HS-5 (cell line): Measurements from ENCODE around the gene COL13A1.

Experiments used
- DNase-seq: peaks from one replicate; pipeline ENCODE4 v3.0.0-alpha.2; 2012; ENCODE audit warnings: low read depth

COL13A1 gene

GRCh38 chr10:69885379-69886013 lies 83.8 kb downstream of the COL13A1 start:
- DNase-seq = no peak

- DNase-seq = no peak
Observed at GRCh38 chr10:69888882-69889584, 87.3 kb downstream of the COL13A1 start.

- no peak for DNase-seq
Observed at GRCh38 chr10:69890065-69890847, 88.5 kb downstream of the COL13A1 start.

- no peak for DNase-seq
Observed at GRCh38 chr10:69891057-69891617, 89.4 kb downstream of the COL13A1 start.

- no peak for DNase-seq
Observed at GRCh38 chr10:69892406-69892805, 90.7 kb downstream of the COL13A1 start.

GRCh38 chr10:69892816-69893215 lies 91.1 kb downstream of the COL13A1 start:
- no peak for DNase-seq

- DNase-seq = no peak
Observed at GRCh38 chr10:69893271-69893900, 91.7 kb downstream of the COL13A1 start.

- DNase-seq = no peak
Observed at GRCh38 chr10:69894156-69894555, 92.5 kb downstream of the COL13A1 start.

- DNase-seq = no peak
Observed at GRCh38 chr10:69895759-69896158, 94.1 kb downstream of the COL13A1 start.

GRCh38 chr10:69896606-69897231 lies 95.0 kb downstream of the COL13A1 start:
- DNase-seq = no peak

GRCh38 chr10:69897432-69897831 lies 95.7 kb downstream of the COL13A1 start:
- DNase-seq = no peak

- no peak for DNase-seq
Observed at GRCh38 chr10:69897999-69898398, 96.3 kb downstream of the COL13A1 start.

GRCh38 chr10:69898524-69898923 lies 96.8 kb downstream of the COL13A1 start:
- DNase-seq = no peak

- DNase-seq = no peak
Observed at GRCh38 chr10:69898941-69899340, 97.2 kb downstream of the COL13A1 start.

GRCh38 chr10:69899727-69900595 lies 98.3 kb downstream of the COL13A1 start:
- no peak for DNase-seq

- no peak for DNase-seq
Observed at GRCh38 chr10:69901022-69901421, 99.3 kb downstream of the COL13A1 start.

GRCh38 chr10:69901628-69902505 lies 100.2 kb downstream of the COL13A1 start:
- no peak for DNase-seq

GRCh38 chr10:69902835-69903535 lies 101.3 kb downstream of the COL13A1 start:
- DNase-seq = no peak

GRCh38 chr10:69904533-69904932 lies 102.8 kb downstream of the COL13A1 start:
- DNase-seq = no peak
